Glutamatergic neuron (in vitro differentiated cells): ENCODE measurements around the gene CDK5RAP2. TPM values are rescaled to one million over a fixed set of nuclear protein-coding genes. Genes with fewer than 3 reads are reported as not detected.

Experiments used
- DNase-seq: peaks from one replicate; pipeline ENCODE4 v3.0.0; 2022
- H3K27ac Mint-ChIP-seq: one replicate; pipeline ENCODE4 v1.8.0; 2020; ENCODE audit warnings: mild to moderate bottlenecking, mixed read lengths, inconsistent platforms; ENCODE audit not compliant: unreplicated experiment
- H3K27me3 Mint-ChIP-seq: one replicate; pipeline ENCODE4 v1.8.0; 2020; ENCODE audit warnings: mild to moderate bottlenecking, moderate library complexity, mixed read lengths, inconsistent platforms; ENCODE audit not compliant: unreplicated experiment
- H3K36me3 Mint-ChIP-seq: one replicate; pipeline ENCODE4 v1.8.0; 2020; ENCODE audit warnings: mild to moderate bottlenecking, mixed read lengths, inconsistent platforms; ENCODE audit not compliant: unreplicated experiment
- H3K4me1 Mint-ChIP-seq: one replicate; pipeline ENCODE4 v1.8.0; 2020; ENCODE audit warnings: mild to moderate bottlenecking, low read depth, mixed read lengths, inconsistent platforms; ENCODE audit not compliant: unreplicated experiment
- H3K4me3 Mint-ChIP-seq: one replicate; pipeline ENCODE4 v1.8.0; 2020; ENCODE audit warnings: mild to moderate bottlenecking, mixed read lengths, inconsistent platforms; ENCODE audit not compliant: unreplicated experiment
- H3K9me3 Mint-ChIP-seq: one replicate; pipeline ENCODE4 v1.8.0; 2020; ENCODE audit warnings: mild to moderate bottlenecking, moderate library complexity, mixed read lengths, inconsistent platforms; ENCODE audit not compliant: unreplicated experiment
- CTCF ChIP-seq: fragments of 200-600 bp; sonication (generic); IDR thresholded peaks from one replicate; pipeline ENCODE4 v1.5.0; 2021; ENCODE audit not compliant: partially characterized antibody, unreplicated experiment
- total RNA-seq: library from RNA; stranded (reverse); fragmentation: NEBNext Ultra II Directional; extraction: Animal tissue kit (Norgen Biotek cat#: 25700); gene quantifications from one replicate; pipeline ENCODE4 v1.2.1, GENCODE V29; 2021; ENCODE audit not compliant: unreplicated experiment

CDK5RAP2 gene
- total RNA-seq, 1 donor from 2014 or later = 53.2 TPM

- Mint-ChIP-seq H3K4me3 (no peak overlapping the region), H3K9me3 (no peaks in the 10 kb centered on the region), H3K36me3 (no peaks in the 10 kb centered on the region), H3K27me3 (no peaks in the 10 kb centered on the region), H3K4me1 (no peaks in the 10 kb centered on the region), H3K27ac (no peak overlapping the region)
- DNase-seq = no peak
- no peak for TF ChIP-seq CTCF
Observed at GRCh38 chr9:120572472-120572871, 7.5 kb downstream of the CDK5RAP2 start.

GRCh38 chr9:120571443-120572257, 8.3 kb downstream of the CDK5RAP2 start:
- H3K4me1 Mint-ChIP-seq = no peaks in the 10 kb centered on the region
- H3K27me3 Mint-ChIP-seq = no peaks in the 10 kb centered on the region
- no peaks in the 10 kb centered on the region for H3K36me3 Mint-ChIP-seq
- H3K4me3 Mint-ChIP-seq = no peak overlapping the region
- TF ChIP-seq CTCF = no peak
- no peaks in the 10 kb centered on the region for H3K9me3 Mint-ChIP-seq
- no peak for DNase-seq
- H3K27ac Mint-ChIP-seq = no peak overlapping the region

GRCh38 chr9:120570296-120570695, 9.7 kb downstream of the CDK5RAP2 start:
- no peaks in the 10 kb centered on the region for H3K36me3 Mint-ChIP-seq
- no peak for TF ChIP-seq CTCF
- no peak for DNase-seq
- H3K4me3 Mint-ChIP-seq = no peak overlapping the region
- no peaks in the 10 kb centered on the region for H3K9me3 Mint-ChIP-seq
- no peaks in the 10 kb centered on the region for H3K4me1 Mint-ChIP-seq
- no peak overlapping the region for H3K27ac Mint-ChIP-seq
- H3K27me3 Mint-ChIP-seq = no peaks in the 10 kb centered on the region

DNA sequence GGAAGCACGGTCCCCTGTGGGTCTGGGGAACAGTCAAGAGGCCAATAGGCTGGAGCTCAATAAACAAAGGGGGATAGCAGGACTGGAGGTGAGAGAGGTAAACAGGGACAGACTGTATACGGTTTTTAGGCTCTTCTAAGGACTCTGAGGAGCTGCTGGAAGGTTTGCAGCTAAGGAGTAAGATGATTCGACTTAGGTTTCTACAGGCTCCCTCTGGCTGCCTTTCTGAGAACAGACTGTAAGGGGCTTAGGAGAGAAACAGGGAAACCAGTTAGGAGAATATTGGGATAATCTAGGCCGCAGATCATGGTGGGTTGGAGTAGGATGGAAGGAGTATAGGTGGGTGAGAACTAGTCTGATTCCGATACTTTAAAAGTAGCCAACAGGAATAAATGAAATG, 10.4 kb downstream of the CDK5RAP2 start:
- H3K4me1 Mint-ChIP-seq = no peaks in the 10 kb centered on the region
- H3K4me3 Mint-ChIP-seq = no peak overlapping the region
- DNase-seq = no peak
- no peaks in the 10 kb centered on the region for H3K36me3 Mint-ChIP-seq
- no peaks in the 10 kb centered on the region for H3K9me3 Mint-ChIP-seq
- H3K27me3 Mint-ChIP-seq = peaks cover 1% of the 10 kb centered on the region
- no peak for TF ChIP-seq CTCF
- H3K27ac Mint-ChIP-seq = no peak overlapping the region

DNA sequence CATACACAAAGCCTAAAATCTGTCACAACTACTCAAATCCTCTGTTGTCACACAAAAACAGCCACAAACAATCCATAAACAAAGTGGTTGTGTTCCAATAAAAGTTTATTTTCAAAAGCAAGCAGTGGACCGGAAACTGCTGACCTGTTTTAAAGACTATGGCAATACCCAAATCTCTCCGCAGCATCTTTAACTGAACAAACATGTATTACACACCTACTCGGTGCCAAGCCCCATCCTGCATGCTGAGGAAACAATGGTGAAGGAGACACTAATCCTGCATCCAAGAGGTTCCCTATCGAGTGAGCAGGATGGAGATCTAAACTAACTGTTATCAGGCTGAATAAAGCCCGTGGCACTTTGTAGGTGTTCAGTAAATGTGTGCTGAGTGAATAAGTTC, 11.2 kb downstream of the CDK5RAP2 start:
- no peak for TF ChIP-seq CTCF
- no peak for DNase-seq
- Mint-ChIP-seq H3K27me3 (peaks cover 1% of the 10 kb centered on the region), H3K9me3 (no peaks in the 10 kb centered on the region), H3K4me3 (no peak overlapping the region), H3K36me3 (no peaks in the 10 kb centered on the region), H3K27ac (no peak overlapping the region), H3K4me1 (no peaks in the 10 kb centered on the region)
